Stimulated activated CD4-positive, alpha-beta T cell treated with anti-CD3 and anti-CD28 coated beads, Interleukin-4, amount 100 ng/mL, for 4 hours (primary cell): Measurements from ENCODE around the gene DOP1A.
"Not testable (repeated sequence)": the region's sequence is repeated elsewhere in the genome, so short reads cannot be mapped to it uniquely, and the experiment has no call there.

Experiments used
- DNase-seq, 2 experiments: peaks; one replicate each; pipeline ENCODE4 v3.0.0-alpha.2; 2020

DOP1A gene

DNA sequence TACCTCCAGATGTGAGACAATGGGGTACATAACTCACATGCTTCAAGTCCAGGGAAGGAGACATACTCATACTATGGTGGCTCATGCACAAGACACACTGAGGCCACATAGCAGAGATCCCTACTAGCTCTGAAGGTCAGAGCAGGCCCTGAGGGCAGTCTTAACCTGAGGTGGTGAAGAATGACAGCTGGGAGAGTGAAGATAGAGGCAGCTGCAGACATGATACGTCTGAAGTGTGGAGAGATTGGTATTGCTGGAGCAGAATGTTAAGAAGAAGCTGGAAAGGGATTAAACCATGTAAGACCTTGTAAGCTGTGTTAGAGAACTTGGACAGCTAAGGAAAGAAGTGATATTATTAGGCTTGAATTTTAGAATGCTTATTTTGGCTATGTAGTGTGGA lies 92.7 kb downstream of the DOP1A start:
- no peak for DNase-seq

DNA sequence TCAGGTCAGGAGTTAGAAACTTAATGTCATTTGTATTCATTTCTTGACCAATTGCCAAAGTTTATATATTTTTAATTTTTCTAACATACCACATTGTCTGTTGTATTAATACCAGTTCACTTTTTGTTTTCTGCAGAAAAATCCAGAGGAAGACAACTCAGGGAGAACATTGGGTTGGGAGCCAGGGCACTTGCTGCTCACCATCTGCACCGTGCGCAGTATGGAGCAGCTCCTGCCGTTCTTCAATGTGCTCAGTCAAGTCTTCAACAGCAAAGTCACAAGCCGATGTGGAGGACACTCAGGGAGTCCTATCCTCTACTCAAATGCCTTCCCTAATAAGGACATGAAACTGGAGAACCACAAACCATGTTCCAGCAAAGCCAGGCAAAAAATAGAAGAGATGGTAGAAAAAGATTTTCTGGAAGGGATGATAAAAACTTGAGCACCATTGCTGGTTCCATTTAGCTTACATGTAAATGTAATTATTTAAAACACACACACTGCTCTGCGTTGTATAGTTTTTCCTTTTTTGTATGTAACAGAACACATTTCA lies 100.3 kb downstream of the DOP1A start:
- no peak for DNase-seq

DNA sequence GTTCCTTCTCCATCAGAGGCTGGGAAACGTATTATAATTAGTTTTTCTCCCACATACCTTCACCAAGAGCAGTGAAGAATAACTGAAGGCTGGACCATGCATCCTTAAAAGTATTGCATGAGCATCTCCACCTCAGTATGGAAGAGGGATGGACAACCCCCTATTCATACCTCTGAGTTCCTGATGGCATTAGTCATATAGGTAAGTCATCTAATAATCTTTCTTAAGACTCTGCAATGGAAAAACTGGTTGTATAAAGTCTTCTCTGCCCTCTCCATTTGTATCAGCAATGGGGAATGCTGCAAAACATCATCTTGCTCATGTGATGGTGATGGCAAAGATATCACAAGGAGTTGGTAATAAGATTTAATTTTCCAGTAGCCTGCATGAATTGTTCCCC lies 101.1 kb downstream of the DOP1A start:
- no peak for DNase-seq

DNA sequence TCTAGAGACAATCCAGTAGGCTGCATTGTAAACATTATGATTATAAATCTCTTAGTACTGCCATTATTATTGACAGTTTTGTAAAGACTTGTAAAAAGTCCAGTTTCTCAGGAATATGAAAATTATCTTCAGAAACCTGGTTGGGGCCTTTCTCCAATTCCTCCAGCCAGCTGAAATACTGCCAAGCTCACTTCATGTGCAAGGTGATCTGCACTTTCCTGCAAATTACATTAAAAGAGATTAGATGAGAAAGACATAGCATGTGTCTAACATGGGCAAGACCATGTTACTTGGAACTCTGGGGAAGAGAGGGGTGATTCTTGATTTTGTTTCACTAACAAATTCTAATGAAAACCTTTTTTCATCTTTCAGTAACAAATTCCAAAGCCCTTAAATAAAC lies 101.6 kb downstream of the DOP1A start:
- DNase-seq, result no peak

DNA sequence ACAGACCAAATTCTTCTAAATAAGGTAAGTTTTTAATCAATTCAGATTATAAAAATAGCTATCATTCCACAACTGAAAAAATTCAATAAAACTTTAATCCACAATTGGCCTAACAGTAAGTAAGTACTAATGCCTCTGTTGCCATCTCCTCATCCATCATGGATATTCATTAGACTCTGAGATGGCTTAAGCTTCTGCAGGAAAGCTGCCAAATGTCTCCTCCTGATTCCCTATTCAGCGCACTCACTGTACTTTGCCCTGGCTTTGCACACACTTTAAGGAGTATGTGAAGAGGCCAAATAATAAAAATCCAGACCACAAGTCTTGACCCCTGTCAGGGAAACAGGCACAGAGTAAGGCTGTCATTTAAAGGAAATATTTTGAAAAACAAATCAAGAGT lies 102.0 kb downstream of the DOP1A start:
- no peak for DNase-seq

DNA sequence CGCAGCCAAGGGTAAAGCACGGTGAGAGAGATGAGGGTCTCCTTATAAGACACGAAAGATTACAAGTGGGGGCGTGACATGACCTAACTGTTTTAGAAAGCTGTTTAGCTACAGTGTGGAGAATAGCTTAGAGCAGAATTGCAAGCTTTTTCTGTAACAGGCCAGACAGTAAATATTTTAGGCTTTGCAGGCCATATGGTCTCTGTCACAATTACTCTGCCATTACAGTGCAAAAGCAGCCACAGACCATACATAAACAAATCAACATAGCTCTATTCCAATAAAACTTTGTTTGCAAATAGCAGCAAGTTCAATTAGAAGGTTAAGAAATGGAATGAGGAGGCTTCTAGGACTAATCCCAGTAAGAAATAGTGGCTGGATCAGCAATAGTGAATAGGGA lies 108.8 kb downstream of the DOP1A start:
- DNase-seq, result no peak

DNA sequence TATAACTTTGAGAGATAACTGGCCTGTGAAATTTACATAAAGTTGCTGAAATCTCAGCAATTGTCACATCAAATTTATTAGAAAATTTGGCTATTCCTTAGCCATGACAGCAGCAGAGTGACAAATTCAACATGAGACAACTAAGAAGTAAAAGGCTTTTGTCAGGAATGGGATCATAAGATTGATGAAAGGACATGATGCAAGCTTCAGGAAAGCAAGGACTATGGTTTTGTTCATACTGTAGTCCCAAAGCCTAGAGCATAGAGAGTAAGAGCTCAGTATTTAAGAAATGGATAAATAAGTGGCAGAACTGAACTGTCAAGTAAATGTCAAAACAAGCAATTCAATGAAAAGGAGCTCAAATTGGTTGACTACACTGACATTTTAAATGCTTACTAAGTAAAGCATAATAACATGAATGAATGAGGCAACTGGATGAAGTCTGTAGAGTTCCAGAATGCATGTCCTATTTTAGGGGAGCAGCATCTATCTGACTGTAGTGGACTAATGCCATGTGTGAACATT lies 113.0 kb downstream of the DOP1A start:
- DNase-seq, result no peak

DNA sequence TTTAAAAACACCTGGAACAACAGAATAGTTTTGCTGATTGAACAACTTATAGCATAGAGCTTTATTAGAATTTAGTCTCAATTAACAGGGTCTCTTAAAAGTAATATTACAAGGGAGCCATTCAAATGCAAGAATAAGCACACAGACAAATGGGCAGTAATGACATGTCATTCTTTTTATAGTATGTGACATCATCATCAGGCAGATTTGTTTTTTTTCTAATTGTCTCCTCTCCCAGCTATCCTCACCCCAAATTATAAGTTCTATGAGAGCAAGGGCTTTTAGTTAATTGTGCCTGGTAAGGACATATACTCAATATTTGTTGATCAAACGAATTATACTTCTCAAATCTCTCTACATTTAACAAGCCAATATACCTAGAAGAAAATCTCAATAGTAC lies 114.6 kb downstream of the DOP1A start:
- DNase-seq, result no peak

DNA sequence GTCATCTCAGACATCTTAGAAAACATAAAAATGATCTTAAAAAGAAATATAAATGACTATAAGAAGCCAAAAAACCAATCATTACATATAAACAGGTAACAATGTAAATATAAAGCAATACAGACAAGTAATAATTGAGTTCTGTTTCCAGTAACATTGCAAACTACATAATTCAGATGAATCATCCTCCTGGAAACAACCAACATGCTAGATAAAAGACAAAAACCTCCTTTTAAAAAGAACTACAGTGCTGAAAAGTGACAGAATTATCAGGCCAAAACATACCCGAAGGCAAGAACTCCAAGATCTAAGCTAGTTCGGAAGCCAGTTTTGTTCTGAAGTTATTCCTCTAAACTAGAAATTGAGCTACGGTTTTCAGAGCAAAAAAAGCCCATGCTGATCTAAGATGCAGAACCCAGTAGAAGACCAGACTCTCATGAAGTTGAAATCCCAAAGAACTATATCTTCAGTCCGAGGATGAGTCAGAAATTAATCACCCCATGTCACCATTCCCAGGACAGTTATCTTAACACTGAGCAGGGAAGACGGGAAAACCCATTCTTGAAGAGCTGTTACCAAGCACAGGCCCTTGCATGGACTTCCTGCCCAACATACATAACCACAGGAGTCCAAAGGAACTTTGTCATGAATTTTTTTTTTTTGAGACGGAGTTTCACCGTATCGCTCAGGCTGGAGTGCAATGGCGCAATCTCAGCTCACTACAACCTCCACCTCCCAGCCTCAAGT lies 115.8 kb downstream of the DOP1A start:
- DNase-seq, result no peak

DNA sequence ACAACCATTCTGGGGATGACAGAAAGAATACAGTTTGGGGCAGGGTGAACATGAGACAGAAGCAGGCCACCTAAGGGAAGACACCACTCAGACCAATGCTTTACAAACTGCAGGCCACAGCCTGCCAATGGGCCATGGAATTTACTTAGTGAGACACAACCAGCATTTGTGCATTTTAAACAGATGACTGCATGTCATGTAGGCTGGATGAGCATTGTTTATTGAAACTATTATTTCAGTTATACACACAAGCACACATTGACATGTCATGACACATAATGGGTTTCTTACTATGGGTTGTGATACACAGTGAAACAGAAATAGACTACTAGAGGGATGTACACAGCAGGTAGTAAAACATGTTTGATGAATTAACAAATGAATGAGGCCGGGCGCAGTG lies 117.6 kb downstream of the DOP1A start:
- no peak for DNase-seq

DNA sequence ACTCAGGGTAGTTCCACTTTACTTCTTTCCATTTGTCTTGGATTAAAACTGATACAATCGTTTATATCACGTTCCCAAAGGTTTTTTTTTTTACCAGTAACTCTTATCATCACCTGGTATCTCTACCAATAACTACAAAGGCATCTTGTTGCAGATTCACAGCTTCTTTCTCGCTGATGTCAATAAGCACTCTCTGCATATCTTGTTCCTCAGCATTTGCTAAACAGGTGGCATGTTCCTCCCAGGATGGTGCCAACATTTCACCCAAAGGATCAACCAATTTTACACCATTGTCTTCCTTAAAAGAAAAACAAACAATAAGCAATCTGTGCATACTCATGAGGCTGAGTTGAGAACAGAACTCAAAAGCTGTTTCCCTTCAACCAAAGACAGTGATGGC lies 121.0 kb downstream of the DOP1A start:
- DNase-seq, result no peak

DNA sequence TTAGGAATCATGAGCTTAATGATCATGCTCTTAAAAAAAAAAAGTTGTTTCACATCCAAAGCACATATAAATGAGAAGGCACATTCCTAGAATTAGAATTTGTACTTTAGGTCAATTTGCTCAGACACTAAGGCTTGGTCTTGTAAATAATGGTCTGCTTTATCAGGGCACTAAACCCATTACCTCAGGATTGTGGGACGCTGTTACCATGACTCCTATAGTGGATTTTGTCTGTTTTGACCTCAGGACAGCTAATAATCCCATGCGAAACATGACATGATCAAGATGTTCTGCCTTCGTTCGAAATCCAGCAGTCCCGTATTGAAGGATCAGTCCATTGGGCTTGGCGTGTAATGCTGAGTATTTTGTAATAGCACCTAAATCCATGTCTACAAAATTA lies 123.2 kb downstream of the DOP1A start:
- DNase-seq, result no peak

DNA sequence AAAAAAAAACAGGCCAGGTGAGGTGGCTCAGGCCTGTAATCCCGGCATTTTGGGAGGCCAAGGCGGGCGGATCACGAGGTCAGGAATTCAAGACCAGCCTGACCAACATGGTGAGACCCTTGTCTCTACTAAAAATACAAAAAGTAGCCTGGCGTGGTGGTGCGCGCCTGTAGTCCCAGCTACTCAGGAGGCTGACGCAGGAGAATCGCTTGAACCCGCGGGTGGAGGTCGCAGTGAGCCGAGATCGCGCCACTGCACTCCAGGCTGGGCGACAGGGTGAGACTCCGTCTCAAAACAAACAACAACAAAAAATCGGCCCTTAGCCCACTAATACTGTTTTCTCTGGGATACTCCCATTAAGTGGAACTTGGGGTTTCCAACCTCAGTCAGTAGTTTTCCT lies 124.5 kb downstream of the DOP1A start:
- DNase-seq, result not testable (repeated sequence)

DNA sequence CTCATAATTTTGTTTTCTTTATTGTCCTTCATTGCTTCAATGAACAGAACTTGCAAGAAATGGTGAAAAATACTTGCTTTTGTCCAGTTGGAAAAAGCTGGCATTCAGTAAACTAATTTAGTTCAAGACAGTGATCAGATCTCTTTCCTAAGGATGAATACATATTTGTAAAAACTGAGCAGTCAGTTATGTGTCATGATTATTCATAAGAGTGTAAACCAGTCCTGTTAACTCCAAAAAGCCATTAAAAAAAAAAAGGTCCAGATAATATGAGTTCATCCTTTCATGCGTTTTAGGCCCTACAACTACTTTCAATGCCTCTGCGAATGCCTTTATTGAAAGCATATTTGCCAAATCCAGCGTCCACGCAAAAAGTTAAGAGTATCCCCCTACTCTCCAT lies 125.0 kb downstream of the DOP1A start:
- no peak for DNase-seq

DNA sequence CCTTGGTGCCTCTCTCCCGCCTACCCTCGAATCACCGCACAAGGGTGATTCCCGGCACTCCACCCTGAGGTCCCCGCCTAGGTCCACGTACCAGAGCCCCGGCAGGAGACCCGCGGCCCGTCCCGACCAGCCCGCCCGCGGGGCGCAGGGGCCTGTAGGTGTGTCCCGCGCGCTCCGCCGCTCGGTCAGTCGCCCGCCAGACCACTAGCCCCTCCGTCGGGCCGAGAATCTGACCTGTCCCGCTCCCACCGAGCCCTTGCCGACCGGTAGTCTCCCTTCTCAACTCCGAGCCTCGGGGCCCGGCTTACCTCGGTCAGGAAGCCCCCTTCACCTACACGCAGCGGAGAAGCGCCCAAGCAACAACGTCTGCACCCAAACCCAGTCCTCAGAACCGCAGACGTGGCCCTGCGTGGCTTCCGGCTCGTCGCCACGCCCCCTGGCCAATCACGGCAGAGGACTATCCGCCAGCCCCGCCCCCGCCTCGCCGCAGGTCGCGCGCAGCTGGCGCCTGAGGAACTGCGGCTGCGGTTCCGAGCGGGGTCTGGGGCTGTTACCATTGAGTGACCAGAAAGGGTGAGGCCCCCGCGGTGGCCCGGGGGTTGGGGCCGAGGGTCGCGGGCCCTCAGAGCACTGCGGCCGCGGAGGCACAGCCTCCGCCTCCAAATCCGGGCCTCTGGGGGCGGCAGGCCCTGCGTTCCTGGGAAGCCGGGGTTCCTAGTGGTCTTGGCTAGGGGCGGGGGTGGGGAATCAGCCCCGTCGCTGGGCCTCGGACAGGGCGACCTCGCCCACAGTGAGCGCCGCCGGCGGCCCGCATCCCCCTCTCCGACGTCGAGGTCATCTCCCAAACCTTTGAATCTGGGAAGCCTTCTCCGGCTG lies 125.6 kb downstream of the DOP1A start, which contains the start of the genes PGM3 and RWDD2A:
Gene PGM3 (minus strand): TSS at position 395 of the 876 bp plus-strand sequence. CDS start 2,253 bp downstream, outside the sequence.
Gene RWDD2A (plus strand): TSS at position 487 of the 876 bp plus-strand sequence. CDS start 1,095 bp downstream, outside the sequence.
- peak; percentile 87 for DNase-seq

DNA sequence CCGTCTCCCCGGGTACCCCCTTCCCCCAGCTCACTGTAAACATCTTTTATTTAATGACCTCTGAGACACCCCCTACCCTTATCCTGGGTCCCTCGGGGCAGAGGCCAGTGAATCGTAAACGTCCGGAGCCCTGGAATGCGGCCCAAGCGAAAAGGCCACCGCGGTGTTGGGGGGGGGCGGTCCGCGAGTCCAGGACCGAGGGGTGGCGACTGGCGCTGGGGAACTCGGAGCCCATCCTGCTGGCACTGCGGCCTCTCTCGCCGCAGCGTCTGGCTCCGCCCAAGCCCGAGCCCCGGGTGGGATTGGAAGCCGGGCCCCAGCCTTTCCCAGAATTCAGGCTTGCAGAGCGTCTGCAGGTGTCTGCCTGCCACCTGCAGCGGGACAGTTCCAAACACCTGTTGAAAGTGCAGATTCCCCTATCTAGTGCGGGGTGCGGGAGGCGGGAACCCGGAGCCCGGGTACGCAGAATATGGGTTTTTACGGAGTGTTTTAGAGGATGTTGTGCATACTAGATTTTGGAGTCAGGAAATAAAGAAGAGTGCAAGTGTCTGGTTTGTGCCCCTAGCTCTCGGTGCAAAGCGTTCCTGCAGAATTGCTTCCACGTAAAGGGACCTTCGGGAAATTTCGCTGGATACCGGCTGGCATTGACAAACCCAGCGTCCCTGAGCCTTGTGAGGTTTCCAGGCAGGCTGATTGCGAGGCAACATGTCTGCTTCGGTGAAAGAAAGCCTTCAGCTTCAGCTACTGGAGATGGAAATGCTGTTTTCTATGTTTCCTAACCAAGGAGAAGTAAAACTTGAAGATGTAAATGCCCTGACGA lies 126.5 kb downstream of the DOP1A start:
- DNase-seq, result peak; percentile 6 to 7

DNA sequence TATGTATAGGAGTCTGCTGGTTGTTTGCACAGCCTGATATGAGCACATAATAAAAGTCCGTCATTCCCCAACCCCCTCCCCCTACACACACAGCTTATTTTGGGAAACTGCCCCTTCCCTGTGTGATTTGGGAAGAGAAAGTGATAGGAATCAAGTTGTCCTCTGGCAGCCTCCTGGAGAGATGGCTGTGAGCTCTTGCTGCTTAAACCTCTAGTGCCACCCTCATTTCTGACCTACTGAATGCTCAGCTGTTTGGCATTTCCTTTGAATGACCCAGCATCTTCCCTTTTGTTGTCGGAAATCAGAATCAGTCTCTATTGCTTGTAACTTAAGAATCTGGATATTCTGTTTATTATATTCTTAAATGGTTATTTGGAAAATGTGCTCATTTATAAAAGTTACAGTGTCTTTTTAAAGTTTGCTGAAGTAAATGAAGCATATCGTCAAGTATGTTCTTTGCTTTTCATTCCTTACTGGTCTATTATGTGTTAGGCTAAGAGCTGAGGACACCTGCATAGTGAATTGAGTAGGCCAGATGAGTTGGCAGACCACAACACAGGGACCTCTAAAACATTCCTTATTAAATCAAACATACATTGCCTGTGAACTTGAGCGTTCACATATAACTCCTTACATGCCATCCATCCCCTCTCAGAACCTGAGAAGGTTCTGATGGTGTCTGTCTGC lies 131.2 kb downstream of the DOP1A start:
- no peak for DNase-seq

DNA sequence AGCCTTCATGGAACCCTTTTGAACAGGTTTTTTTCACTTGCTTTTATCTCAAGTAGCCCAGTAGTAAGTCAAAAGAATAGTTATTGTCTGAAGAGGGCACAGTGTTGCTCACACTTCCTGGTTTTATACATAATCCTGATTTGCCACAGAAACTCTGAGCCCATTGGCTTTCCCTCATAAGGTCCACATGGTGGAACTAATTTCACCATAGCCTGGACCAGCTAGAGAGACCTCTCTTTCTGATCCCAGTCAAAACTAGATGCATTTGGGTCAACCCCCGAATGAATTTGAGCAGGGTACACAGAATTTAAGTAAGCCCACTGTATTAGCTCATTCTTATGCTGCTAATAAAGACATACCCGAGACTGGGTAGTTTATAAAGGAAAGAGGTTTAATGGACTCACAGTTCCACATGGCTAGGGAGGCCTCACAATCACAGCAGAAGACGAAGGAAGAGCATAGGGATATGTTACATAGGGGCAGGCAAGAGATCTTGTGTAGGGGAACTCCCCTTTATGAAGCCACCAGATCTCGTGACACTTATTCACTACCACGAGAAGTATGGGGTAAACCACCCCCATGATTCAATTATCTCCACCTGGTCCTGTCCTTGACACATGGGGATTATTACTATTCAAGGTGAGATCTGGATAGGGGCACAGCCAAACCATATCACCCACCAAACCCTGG lies 131.8 kb downstream of the DOP1A start:
- DNase-seq, result no peak

DNA sequence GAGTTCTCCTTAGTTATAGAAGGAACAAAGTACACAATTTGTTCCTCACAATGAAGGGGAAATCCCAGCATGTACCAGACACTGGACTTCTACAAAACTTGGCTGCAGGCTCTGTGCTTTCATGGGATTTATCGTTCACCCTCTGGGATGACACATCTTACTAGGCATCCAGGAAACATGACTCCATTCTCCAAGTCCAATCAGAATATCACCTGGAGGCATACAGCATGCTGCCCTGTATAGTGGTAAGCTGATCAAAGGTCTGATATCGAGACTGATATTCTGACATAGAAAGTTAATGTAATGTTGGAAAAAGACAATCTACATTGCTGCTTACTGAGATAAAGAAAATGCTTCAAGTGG lies 132.4 kb downstream of the DOP1A start:
- no peak for DNase-seq

DNA sequence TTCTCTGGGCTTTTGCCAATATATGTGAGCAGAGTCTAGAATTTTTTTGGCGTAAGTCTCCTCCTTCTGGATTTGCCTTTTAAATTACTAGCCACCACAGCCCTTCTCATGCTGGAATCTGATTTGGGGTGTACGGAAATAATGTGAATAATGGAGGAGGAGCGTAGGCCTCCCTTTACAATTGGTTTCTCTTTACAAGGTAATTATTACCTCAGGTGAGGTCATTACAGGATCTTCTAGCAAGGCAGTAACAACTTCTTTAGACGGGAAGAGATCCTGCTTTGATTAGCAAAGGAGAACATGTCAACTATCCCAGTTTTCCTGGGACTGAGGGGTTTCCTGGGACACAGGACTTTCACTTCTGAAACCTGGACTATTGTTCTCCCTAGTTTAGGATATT lies 134.6 kb downstream of the DOP1A start:
- DNase-seq, result no peak
